Hematopoietic multipotent progenitor cell treated with erythropoietin and hydrocortisone succinate and interleukin-3 and kit ligand, for 4 days (in vitro differentiated cells): Measurements from ENCODE around the gene TCF23.
A peak's percentile ranks its signal among the peaks of the same experiment; 100 is the strongest.

Source experiments
- DNase-seq: peaks from one replicate; pipeline ENCODE4 v3.0.0-alpha.2; 2015

Gene TCF23

DNA sequence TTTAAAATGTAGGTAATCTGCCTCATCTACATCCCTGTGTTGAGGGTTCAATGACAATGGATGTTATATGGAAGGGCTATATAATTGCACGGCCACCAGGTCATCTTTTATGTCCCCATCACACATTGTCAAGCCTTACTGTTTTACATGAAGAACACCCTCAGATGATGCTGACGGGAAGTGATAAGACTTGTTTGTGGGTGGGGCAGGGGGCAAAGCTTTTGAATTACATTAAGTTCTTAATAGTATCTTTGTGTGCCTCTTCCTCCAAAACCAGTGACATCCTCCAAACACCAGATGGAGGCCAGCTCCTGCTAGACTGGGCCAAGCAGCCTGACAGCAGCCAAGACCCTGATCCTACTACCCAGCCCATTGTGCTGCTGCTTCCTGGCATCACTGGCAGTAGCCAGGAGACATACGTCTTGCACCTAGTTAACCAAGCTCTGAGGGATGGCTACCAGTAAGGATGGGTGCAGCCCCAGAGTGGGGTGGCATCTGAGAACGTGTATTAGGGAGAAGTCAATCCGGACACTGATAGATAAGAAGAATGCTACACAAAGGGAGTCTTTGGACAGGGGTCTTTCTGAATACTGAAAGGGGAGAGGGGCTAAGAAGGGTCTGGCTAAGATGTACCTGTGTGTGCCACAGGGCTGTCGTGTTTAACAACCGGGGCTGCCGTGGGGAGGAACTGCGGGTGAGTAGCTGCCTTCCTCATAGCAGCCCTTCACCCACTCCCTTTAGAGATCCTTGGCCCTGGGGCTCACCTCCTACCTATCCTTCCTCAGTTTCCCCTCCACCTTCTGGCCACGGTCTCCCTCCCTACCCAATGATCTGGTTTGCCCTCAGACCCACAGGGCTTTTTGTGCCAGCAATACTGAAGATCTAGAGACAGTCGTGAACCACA lies 19.9 kb upstream of the TCF23 start:
- peak; percentile 64 for DNase-seq

DNA sequence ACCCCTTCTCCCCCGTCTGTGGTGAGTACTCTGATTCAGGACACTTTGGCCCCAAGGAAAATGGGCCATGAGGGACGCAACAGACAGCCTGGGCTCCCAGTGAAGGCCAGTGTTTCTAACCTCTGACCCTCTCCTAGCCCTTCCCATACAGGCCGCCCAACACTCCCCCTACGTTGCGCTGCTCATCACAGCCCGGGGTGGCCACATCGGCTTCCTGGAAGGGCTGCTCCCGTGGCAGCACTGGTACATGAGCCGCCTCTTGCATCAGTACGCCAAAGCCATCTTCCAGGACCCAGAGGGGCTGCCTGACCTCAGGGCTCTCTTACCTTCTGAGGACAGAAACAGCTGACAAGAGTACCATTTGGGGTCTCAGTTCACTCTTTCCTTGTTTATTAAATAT lies 18.4 kb upstream of the TCF23 start:
- no peak for DNase-seq

DNA sequence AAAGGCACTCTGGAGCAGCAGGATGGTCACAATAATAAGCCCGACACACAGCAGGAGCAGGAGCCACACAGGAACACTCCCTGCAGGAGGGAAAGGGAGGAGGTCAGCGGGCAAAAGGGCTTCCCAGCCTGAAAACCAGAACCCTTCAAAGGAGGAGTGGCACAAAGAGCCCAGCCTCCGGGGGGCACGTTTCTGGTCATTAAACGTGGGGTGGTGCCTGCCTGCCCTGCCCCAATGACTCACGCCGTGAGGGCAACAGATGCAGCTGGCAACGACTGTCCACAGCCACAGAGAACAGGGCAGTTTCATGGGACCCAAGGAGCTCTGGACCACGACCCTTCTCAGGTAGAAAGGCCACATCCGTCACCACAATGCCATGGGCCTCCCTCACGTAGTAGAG lies 17.4 kb upstream of the TCF23 start:
- DNase-seq, result no peak

DNA sequence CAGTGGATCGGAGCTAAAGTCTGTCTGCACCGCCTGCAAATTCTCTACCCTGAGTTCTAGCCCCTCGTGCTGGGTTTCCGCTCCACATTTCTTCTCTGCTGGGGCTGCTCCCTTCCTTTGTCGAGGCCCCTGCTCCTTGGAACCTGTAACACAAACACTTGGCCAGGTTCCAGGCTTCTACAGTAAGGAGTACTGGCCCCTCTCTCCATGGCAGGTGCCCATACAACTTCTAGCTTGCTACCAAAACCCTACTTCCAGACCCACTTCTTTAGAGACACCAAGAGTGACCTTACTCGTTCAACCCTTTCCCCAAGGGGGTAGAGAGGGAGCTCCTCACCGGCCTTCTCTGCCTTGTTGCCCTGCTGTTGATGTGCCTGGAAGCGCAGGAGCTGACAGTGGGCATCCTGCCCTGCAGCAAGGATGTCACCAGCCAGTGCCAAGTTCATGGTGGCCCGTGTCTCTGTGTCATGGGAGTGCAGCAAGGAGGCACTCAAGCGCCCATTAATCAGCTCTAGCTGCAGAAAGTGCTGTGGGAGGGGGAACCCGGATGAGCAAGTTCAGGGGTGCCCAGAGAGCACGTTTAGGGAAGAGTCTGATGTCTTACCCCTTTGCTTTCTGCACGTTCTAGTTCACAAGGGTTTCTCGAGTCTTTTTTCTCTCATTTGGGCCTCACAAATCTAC lies 15.5 kb upstream of the TCF23 start:
- peak; percentile 54 for DNase-seq

DNA sequence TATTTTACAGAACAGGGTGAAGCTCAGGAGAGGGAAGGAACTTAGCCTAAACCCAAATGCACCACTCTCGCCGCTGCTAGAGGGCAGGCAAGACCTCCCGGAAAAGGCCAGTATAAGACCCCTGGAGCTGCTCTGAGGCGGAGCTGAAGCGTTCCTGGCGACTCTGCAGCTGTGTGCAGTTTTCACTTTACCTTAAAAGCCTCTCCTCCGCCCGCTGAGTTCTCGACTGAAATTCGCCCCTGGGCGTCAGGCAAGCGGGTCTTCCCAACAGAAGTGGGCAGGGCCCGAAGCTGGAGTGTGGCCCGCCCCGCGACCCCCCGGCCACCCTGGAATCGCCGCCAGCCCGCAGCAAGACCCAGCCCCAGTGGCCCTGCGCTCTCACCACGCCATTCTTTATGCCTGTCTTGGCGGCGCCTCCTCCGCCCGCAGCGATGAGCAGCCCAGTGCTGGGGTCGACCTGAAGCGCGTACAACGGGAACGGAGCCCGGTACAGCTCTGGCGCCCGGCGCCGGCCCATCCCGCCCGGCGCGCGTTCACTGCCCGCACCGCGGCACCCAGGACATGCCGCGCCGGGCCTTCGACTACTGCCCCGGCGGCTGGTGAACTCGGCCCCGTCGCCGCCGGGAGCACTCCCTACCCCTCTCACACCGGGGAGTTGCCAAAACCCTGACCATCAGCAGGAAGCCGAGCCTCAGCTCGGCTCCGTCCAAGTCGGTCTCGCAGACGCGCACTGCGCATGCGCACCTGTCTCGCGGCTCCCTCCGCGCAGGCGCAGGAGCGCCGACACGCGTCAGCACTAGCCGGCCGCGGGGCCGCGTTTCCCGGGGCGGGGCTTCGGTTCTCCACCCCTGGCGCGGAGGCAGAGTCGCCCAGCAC lies 14.7 kb upstream of the TCF23 start, which contains the start of gene PREB:
Gene PREB (minus strand): TSS at position 732 of the 876 bp plus-strand sequence. CDS start 215 bp downstream, at position 517.
- DNase-seq, result peak; percentile 98

DNA sequence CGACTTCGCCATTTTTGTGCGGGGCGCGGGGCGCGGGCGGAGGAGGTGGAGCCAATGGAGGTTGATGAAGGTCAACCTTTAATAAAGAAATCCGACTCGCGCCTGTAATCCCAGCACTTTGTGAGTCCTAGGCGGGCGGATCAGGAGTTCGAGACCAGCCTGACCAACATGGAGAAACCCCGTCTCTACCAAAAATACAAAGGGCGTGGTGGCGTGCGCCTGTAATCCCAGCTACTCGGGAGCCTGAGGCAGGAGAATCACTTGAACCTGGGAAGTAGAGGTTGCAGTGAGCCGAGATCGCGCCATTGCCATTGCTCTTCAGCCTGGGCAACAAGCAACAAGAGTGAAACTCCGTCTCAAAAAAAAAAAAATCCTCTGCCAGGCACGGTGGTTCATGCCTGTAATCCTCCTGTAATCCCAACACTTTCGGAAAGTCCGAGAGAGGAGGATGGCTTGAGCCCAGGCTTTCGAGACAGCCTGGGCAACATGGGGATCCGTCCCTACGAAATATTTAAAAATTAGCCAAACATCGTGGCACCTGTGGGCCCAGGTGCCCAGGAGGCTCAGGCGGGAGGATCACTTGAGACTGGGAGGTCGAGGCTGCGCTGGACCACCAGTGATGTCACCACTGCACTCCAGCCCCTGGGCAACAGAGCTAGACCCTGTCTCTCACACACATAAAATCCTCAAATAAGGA lies 13.9 kb upstream of the TCF23 start:
- no peak for DNase-seq

DNA sequence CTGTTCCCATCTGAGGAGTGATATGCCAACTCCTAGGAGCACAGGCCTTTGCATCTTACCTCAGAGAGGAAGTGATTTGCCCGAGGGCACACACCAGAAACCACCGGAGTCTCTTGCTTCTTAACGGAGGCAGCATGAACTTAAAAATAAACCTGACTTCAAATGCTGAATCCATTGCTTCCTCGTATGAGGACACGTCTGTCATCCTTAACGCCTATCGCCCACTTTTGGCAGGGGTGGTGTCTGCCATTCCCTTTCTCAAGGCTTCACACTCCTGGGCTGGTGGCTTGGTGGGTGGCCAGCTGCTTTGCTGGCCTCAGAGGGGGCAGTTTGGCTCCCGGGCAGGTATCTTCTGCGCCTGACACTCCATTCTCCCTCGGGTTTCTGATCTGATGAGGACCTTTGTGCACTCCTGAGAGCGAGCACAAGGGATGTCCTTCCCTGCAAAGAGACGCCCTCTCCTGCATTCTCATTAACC lies 13.3 kb upstream of the TCF23 start:
- DNase-seq, result no peak

DNA sequence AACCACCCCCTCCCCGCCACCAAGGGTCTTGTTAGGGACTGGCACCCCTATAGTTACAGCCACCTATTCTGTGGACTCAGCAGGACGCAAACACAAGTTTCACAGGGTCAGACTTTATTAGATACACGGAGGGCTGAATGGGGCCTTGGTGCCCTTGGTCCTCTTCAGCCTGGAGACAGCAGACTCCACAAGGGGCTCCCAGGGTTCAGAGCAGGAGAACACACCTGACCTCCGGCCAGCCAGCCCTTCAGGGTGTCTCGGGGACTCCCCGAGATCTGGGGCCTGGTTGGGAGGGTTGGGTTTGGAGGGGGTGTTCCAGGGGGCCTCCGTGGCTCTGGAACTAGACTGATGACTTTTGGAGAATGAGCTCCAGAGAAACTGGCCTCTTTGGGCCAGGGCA lies 12.1 kb upstream of the TCF23 start:
- no peak for DNase-seq

DNA sequence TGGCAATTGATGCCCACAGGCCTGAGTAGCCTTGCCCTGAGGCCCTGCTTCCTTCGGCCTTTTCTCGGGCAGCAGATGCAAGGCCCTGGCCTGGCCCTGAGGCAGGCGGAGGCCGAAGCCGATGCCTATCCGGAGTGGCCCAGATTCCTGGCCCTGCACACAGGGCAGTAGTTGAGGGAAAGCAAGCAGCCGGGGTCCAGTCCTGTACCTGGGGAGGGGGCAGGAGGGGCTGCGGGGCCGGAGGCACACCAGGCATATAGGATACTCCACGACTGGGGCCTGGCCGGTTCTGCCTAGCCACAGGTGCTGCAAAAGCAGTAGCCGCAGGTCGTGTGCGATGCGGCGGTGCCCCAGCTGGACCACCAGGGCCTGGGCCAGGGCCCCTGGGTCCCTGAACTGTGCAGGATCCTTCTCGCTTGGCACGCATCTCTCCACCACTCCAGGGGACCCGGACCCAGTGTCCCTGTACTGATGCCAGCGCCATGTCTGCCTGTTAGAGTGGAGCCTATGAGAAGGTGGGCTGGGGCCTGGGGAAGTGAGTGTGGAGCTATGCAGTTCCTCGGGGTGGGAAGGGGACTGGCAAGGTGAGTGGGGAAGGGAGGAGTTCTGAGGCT lies 11.4 kb upstream of the TCF23 start:
- DNase-seq, result no peak

DNA sequence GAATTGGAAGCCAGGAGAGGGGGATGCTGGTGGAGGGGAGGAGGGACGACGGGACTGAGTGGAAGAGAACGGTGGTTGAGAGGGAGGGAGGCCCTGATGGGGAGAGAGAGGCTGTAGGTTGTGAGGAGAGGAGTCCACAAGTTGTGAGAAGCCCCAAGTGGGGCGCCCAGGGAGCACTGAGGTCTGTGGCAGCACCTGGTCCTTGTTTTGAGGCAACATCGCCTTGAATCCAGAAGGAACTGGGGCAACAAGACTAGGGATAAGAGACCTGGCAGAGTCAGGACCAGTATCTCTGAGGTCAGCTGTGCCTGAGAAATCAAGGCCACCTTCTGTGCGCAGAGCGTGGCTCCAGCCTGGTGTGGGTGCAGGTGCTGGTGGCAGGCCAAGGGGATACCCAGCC lies 10.7 kb upstream of the TCF23 start:
- no peak for DNase-seq

DNA sequence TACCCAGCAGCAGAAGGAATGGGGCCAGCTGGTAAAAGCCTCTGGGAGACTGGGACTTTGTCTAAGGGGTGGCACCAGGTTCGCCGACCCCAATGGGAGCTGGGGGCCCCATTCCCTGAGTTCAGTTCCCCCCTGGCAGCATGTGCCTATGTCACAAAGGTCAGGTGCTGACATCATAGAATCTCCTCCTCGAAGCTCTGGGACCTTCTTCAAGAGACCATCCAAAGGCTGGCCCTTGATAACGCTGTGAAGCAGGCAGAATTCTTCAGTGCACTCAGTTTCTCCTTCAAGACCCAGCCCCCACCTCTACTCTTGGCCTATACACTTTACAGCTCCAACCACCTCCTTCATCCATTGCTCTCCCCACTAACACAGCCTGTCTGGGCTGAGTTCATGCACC lies 9.5 kb upstream of the TCF23 start, which contains the start of gene PRR30:
Gene PRR30 (minus strand): TSS at position 101 of the 400 bp plus-strand sequence. CDS start 1,081 bp downstream, outside the sequence.
- DNase-seq, result no peak

DNA sequence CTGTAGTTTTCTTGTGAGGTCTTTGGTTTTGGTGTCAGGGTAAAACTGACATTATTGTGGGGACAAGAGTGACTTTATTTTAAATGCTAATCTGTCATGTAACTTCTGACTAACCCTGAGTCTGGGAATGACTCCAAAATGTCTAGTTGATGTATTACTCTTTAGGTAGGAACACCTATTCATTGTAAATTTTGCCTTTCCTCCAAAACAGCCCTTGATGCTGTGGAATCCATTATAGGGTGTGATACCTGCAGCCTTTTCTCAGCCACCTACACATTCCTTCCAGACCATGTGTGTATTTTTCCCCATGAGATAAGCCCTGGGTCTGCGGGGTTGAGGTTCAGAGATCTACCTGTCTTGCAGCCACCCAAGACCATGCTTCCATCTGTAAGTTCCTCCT lies 5.5 kb upstream of the TCF23 start:
- DNase-seq, result no peak

DNA sequence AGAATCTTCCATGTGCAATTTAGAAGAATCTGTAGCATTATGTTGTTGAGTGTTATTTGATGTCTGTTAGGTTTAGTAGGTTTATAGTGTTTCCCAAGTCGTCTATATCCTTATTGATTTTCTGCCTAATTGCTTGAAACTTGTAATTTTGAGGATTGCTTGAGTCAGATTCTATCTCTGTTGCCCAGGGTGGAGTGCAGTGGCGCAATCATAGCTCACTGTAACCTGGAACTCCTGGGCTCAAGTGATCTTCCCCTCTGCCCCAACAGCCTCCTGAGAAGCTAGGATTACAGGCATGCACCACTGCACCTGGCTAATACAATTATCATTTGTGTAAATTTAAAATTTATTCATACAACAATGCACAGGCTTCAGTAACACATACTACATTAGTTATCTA lies 3.1 kb upstream of the TCF23 start:
- no peak for DNase-seq

DNA sequence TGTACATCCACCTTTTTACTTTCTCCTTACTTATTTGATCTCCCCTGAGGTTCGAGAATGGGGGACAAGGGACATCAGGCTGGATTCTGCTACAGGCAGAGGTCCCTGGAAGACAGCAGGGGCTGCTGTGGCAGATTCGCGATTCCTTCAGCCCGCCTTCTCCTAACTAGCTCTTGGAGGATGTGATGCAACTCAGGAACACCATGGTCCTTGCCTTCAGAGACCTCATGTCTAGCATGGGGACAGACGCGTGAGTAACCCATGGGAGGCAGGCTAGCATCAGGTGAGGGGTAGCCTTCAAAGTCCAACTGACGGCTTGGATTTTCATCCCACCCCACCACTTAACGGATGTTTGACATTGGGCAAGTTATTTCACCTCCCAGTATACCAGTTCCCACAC lies 869 bp upstream of the TCF23 start:
- no peak for DNase-seq

DNA sequence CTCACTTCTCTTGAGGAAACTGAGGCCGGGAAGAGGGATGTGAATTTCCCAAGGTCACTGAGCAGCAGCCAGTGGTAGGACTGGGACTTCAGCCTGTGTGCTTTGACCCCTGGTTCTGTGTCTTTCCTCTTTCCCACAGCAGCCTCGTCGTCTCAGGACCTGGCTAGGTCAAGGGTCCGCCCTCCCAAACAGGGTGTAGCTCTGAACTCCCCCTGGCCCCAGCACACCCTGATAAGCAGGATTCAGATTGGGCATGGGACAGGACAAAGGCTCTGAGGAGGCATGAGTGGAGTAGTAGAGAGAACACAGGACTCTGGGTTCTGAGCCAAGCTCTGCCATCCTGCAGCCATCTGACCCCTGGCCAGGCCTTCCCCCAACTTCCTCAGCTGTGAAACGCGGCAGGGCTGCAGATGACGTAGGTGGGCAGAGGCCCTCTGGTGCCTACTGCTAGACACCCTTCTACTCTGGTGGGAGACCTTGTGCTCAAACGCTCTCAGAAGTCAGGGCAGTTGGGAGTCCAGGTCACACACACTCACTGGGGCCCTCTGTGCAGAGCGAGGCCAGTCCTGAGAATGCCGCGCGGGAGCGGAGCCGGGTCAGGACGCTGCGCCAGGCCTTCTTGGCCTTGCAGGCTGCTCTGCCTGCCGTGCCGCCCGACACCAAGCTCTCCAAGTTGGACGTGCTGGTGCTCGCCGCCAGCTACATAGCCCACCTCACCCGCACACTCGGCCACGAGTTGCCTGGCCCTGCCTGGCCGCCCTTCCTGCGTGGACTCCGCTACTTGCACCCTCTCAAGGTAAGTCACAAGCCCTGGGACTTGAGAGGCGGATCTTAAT lies 984 bp downstream of the TCF23 start:
- DNase-seq, result no peak

DNA sequence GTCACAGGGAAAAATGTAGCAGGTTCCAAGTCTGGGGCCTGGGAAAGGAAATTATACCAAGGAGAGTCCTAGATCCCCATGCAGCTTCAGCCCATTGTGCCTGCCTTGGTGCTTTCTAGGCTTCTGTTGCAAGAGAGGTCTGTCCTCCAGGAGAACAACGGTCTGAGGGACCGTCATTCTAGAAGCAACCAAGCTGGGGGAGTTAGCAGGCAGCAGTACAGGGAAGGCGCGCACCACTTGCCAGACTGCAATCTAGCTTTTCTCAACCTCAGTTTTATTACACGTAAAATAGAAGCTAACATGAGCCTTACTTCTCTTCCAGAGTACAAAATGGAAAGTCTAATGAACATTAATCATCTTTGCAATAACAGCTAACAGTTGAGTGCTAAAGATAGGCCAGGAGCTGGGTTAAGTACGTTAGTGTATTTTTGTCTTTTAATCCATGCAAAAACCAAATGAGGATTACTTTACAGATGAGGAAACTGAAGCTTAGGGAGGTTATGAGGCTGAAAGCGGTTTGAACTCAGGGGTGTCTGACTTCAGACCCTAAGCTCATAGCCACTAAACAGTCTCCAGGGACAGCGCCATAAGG lies 1.9 kb downstream of the TCF23 start:
- no peak for DNase-seq

DNA sequence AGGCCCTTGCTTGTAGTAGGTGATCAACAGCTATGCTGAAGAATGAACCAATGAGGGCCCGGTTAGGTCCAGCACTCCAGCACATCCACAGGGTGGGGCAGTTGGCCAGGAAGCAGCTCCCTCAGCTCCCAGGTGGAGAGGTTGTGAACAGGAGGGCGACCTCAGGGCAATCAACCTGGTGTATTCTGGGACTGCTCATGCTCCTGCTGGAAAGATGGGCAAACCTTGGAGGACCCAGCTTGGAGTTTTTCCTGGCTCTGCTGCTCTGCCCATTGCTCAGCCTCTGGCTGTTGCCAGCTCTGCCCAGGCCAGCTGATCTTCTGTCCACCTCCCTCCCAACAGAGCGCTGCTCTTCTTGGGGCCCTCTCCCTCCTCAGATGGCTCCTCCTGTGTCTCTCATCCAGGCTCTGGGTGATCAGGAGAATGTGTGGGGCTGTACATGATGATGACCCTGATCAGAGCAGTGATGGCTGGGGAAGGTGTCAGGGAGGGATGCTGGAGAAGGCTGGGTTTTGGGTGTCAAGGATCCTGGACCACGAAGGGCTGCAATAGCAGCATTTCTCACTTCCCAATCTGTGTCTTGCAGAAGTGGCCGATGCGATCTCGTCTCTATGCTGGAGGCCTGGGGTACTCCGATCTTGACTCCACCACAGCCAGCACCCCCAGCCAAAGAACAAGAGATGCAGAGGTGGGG lies 3.4 kb downstream of the TCF23 start:
- no peak for DNase-seq

DNA sequence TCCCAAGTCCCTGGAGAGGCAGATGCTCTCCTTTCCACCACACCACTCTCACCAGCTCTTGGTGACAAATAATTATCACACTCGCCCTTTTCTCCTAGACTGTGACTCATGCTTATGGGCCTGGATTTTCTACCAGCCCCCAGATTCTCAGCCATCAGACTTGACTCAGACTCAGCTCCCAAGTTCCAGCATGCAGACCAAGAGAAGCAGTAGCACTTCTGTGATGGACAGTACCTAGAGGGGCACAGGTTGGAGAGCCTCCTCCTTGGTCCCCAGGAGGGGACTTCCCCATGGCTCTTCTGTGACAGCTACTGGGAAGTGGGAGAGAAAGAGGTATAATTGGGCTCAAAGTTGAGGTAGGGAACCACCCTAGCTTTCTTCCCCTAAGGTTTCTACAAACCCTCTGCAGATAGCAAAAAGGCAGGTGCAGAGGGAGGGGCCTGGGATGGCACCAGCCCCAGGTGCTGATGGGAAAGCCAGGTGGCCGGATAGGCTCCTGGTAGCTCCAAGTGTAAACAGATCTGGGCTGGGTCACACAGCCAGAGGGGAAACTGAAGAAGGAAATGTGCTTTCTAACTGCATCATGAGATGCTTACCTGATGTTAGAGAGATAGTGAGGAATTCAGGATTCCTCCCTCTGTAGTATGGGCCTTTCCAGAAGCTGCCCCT lies 4.1 kb downstream of the TCF23 start:
- DNase-seq, result no peak

DNA sequence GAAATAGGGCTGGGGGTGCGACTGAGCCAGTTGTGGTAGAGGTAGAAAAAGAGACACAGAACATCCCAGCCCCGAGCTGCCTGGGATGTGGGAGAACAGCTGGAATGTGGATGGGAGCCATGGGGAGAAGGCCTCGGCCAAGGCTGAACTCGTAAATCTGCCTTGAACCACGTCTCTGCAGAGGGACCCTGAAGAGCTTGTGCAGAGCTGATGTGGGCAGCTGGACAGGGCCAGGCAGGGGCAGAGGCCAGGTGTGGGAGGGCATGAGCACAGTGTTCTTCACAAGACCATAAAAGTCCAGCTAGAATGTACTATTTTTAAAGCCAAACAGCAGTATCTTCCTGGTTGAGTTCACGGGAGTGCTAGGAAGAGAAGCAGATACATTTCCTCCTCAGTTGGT lies 5.7 kb downstream of the TCF23 start:
- DNase-seq, result no peak
